IPS-20b (cell line): ENCODE data around the gene NUP54.

ENCODE experiments used
- H3K27ac ChIP-seq: one replicate; pipeline ENCODE4 v1.5.1; 2013; ENCODE audit warnings: low read length
- H3K27me3 ChIP-seq: 2 replicates; pipeline ENCODE4 v1.6.1; 2013; ENCODE audit warnings: mild to moderate bottlenecking, low read length, inconsistent platforms; ENCODE audit not compliant: insufficient read depth
- H3K36me3 ChIP-seq: 2 replicates; pipeline ENCODE4 v1.6.1; 2013; ENCODE audit warnings: low read depth, mild to moderate bottlenecking, inconsistent platforms, low read length, moderate library complexity; ENCODE audit not compliant: insufficient read depth
- H3K4me1 ChIP-seq: 2 replicates; pipeline ENCODE4 v1.6.1; 2013; ENCODE audit warnings: mild to moderate bottlenecking, control low read depth, inconsistent platforms, low read length, moderate library complexity; ENCODE audit not compliant: insufficient read depth
- H3K4me3 ChIP-seq: 2 replicates; pipeline ENCODE4 v1.5.1; 2013; ENCODE audit warnings: mild to moderate bottlenecking, low read length, inconsistent platforms
- H3K9ac ChIP-seq: 2 replicates; pipeline ENCODE4 v1.6.1; 2013; ENCODE audit warnings: low read depth, mild to moderate bottlenecking, inconsistent platforms, low read length, moderate library complexity
- H3K9me3 ChIP-seq: 2 replicates; pipeline ENCODE4 v1.6.1; 2013; ENCODE audit warnings: mild to moderate bottlenecking, low read depth, low read length, inconsistent platforms; ENCODE audit not compliant: insufficient read depth

NUP54 gene

DNA sequence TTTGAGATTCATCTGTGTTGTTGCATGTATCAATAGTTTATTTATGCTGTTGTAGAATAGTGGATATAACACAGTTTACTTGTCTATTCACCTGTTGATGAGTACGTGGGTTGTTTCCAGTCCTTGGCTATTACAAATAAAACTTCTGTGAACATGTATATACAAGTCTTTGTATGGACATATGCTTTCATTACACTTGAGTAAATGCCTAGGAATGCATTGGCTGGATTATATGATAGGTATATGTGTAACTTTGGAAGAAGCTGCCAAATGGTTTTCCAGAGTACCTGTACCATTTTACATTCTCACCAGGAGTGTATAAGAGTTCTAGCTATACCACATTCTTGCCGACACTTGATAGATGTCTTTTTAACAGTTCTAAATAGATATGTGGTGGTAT, 57.1 kb downstream of the NUP54 start:
- Histone ChIP-seq H3K4me3 (no peak overlapping the region), H3K27ac (no peak overlapping the region), H3K9me3 (no peaks in the 10 kb centered on the region), H3K4me1 (peaks cover 3% of the 10 kb centered on the region; the same call in 1 of the 2 replicates), H3K36me3 (no peaks in the 10 kb centered on the region), H3K9ac (no peak overlapping the region), H3K27me3 (no peaks in the 10 kb centered on the region)

DNA sequence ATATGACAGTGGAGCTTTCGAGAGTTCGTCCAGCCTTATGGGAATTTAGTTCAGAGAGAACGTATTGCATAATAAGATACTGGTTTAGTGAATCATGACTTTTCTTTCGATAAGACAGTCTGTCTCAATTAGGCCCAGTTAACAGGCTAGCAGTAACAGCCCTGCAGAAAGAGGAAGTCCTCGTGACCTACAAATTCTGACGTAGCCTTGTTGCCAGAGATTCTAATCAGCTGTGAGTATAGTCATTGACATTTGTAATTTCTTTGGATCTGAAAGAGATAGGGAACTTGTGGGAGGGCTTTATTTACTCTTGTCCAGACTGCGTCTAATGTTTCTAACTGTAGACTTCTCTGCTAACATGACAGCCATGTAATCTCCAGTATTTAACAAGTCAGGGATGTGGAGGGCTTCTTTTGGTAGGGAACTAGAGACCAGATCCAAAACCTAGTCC, 57.9 kb downstream of the NUP54 start:
- H3K27ac ChIP-seq: no peak overlapping the region
- H3K4me3 ChIP-seq: no peak overlapping the region
- no peaks in the 10 kb centered on the region for H3K36me3 ChIP-seq
- H3K9ac ChIP-seq: no peak overlapping the region
- H3K4me1 ChIP-seq: peaks cover 3% of the 10 kb centered on the region; the same call in 1 of the 2 replicates
- H3K27me3 ChIP-seq: no peaks in the 10 kb centered on the region
- H3K9me3 ChIP-seq: no peaks in the 10 kb centered on the region

DNA sequence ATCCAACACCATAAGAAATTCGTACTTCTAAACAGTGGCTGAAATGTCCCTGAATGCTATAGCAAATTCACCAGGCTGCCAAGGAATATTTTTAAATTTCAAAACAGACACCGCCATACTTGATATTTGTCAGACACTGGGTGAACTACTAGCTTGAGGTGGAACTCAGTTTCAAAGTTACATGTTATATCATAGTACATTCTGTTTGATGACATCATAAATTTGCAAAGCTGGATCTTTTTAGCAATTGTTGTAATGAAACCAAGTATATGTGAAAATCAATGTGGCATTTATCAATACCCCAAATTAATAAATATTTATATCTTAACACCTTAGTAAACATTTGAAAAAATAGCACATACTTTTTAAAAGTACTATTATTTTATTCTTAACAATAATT, 59.5 kb downstream of the NUP54 start:
- Histone ChIP-seq H3K4me3 (no peak overlapping the region), H3K27ac (no peak overlapping the region), H3K9me3 (no peaks in the 10 kb centered on the region), H3K4me1 (peaks cover 3% of the 10 kb centered on the region; the same call in 1 of the 2 replicates), H3K36me3 (no peaks in the 10 kb centered on the region), H3K9ac (no peak overlapping the region), H3K27me3 (no peaks in the 10 kb centered on the region)

DNA sequence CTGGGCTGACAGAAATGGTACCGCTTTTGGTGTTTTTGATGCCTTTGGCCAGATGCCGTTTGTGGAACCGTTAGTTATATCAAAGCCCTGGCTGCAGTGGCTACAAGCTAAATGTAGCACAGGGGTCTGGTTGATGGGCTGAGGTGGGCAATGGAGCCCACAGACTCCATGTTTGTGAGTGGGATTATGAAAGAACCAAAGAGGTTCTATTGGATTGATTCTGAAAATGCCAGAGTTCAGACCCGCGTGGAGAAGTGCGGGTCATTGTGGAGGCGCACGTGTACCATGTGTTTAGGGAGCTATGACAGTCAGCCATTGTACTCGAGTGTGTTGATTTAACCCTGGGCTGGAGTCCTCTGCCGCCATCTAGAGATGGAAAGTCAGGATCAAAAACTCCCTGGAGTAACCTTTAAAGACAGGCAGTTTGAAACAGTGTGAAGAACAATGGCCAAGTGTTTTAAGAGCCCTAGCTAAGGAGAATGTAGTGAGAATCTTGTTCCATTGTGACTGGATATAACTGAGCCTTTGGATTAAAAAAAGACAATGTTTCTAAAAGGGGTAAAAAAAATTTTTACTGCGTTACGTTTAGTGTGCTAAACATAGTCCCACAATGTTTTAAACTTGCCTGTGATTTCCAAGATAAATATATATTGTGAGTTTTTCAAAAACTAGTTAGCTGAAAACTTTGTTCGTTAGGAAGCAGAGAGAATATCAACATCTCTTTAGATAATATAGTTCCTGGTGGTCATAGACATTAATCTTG, 61.0 kb downstream of the NUP54 start:
- Histone ChIP-seq H3K4me1 (0 out of 2 replicates have a peak, but pooled peaks cover 3% of the 10 kb centered on the region), H3K9ac (no peak overlapping the region), H3K36me3 (no peaks in the 10 kb centered on the region), H3K27me3 (no peaks in the 10 kb centered on the region), H3K27ac (no peak overlapping the region), H3K9me3 (no peaks in the 10 kb centered on the region), H3K4me3 (peak overlapping the region; percentile 44)

DNA sequence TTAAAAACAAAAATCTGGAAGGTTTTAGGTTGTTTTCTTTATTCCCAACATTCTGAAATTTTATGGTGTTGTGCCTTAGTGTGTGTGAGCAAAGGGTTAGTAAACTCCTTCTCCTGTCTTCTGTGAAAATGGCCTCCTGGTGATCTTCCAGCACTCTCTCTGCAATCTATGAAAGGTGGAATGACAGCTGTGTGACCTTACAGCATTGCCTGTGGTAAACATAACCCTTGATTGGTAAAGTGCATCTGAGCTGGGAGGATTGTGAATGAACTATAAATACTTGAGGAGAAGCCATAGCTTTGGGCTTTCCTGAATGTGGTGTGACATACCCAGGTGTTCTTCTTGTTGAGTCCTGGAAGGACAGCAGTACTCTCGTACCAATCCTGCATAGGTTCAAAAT, 63.7 kb downstream of the NUP54 start:
- Histone ChIP-seq H3K9me3 (no peaks in the 10 kb centered on the region), H3K27me3 (no peaks in the 10 kb centered on the region), H3K4me3 (no peak overlapping the region), H3K4me1 (0 out of 2 replicates have a peak, but pooled peaks cover 3% of the 10 kb centered on the region), H3K27ac (no peak overlapping the region), H3K36me3 (no peaks in the 10 kb centered on the region), H3K9ac (no peak overlapping the region)

DNA sequence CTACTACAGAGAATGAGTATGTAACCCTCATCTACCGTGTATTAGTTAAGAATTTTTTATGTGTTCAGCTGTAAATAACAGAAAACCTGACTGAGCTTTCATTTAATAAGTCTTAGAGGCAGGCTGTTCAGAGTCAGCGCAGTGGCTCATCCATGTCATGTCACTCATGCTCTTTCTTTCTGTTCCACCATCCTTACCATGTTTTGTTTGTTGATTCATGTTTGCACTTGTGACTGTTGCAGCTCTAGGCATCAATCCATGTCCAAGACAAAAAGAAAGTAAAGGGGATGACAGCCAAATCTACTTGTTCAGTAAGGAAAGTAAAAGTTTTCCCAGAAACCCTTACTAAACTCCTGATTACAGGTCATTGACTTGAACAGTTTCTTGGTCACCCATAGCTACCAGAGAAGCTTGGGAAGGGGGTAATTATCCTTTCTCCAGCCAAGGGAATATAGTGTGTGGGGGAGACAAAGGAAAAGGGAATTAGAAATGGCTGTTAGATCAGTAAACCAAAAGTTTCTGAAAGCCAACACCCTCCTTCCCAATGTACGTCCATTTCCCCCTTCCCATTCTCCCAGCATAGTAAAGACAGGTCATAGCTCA, 64.7 kb downstream of the NUP54 start:
- no peak overlapping the region for H3K27ac ChIP-seq
- no peaks in the 10 kb centered on the region for H3K36me3 ChIP-seq
- H3K4me1 ChIP-seq: 0 out of 2 replicates have a peak, but pooled peaks cover 3% of the 10 kb centered on the region
- no peaks in the 10 kb centered on the region for H3K9me3 ChIP-seq
- no peak overlapping the region for H3K9ac ChIP-seq
- H3K4me3 ChIP-seq: no peak overlapping the region
- no peaks in the 10 kb centered on the region for H3K27me3 ChIP-seq

DNA sequence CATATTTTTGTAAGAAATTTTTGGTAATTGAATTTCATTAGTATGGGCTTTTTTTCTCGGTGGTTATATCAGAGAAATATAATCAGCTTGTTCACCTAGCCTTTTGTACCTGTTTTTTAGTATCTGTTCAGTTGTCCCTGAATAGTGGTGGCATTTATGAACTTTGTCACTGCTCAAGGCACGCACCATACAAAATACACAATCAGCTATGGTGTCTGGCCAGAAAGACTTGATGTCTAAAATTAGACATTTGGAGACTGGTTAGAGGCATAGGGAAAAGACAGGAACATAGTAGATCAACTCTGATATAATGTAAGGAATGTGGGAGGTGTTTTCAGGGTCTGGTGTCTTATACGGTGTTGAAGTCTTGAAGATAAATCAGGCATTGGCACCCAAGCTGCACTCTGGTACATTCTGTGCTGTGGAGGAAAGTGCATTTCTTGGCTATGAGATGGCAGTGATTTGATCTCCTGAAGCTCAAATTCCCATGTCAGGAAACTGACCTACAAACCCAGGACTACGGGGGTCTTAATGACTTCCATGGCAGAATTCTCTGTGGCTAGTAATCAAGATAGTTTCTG, 70.1 kb downstream of the NUP54 start:
- Histone ChIP-seq H3K27me3 (no peaks in the 10 kb centered on the region), H3K9ac (no peak overlapping the region), H3K36me3 (no peaks in the 10 kb centered on the region), H3K4me3 (no peak overlapping the region), H3K27ac (no peak overlapping the region), H3K9me3 (no peaks in the 10 kb centered on the region), H3K4me1 (peaks cover 12% of the 10 kb centered on the region; the same call in 1 of the 2 replicates)

DNA sequence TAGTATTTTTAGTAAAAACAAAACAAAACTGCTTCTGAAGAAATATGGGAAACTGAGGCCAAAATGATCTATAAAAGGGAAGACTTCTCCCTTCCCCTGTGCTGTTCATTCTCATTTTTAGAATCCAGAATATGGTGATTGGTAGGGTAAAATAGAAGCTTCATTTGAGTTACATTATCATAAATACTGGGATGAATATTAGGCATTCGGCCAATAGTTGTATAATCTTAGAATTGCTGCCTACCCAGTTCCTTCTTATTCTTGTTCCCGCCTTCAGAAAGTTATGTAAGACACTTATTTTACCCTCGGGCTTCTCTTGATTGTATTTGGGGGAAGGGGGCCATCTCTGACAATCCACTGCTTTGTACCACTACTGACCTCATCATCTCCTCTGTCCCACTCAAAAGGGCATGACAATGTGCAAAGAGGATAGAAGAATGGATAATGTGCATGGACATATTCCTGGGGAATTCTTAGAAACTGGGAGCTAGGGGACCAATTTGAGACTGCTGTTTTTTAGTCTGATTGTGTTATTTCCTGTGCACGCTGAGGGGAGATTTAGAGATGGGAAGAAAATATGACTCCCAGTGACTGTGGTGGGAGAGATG, 73.1 kb downstream of the NUP54 start:
- Histone ChIP-seq H3K9me3 (no peaks in the 10 kb centered on the region), H3K4me1 (peaks cover 26% of the 10 kb centered on the region), H3K27ac (no peak overlapping the region), H3K4me3 (no peak overlapping the region), H3K9ac (no peak overlapping the region), H3K27me3 (no peaks in the 10 kb centered on the region), H3K36me3 (no peaks in the 10 kb centered on the region)

DNA sequence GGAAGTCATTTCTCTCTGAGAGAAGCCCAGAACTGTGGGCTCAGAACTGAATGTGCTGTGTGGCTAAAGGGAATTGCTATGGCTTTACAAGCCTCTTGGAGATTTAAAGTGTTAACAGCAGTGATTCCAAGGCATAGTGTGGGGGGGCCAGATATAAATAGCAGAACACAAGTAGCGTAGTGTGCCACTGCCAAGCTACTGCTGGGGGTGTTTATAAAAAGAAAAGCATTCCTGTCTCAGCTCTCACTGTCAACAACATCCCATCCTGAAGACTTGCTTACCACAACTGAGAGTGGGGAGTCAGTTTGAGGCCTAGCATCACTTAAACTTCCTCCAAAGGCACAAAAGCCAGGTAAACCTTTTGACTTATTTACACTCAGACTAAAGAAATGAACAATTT, 73.7 kb downstream of the NUP54 start, which contains the start of gene ART3:
Gene ART3, plus strand, starts transcription at position 242 of the 400 bp plus-strand sequence. CDS start 1,181 bp downstream, outside the sequence.
- Histone ChIP-seq H3K4me1 (peaks cover 26% of the 10 kb centered on the region), H3K9ac (no peak within 1 kb of the TSS), H3K27ac (no peak within 1 kb of the TSS), H3K27me3 (no peaks in the 10 kb centered on the region), H3K36me3 (no peaks in the 10 kb centered on the region), H3K9me3 (no peaks in the 10 kb centered on the region), H3K4me3 (no peak within 1 kb of the TSS)

DNA sequence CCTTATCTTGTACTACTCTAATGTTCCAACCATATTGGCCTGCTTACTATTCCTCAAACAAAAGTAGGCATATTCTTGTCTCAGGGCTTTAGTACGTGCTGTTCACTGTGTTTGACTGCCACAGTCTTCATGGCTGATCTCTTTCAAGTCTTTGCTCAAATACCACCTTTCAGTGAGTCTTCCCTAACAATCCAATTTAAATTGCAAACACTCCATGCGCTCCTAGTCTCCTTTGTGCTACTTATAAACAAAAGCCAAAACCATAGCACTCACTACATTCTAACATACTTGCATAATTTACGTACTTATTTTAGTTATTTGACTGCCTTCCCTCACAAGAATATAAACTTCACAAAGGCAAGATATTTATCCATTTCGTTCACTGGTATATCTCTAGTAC, 75.4 kb downstream of the NUP54 start:
- Histone ChIP-seq H3K4me1 (peaks cover 26% of the 10 kb centered on the region), H3K4me3 (peak overlapping the region; percentile 4; the same call in 1 of the 2 replicates), H3K9ac (peak overlapping the region; percentile 42), H3K36me3 (no peaks in the 10 kb centered on the region), H3K27me3 (no peaks in the 10 kb centered on the region), H3K27ac (peak overlapping the region; percentile 6), H3K9me3 (no peaks in the 10 kb centered on the region)

DNA sequence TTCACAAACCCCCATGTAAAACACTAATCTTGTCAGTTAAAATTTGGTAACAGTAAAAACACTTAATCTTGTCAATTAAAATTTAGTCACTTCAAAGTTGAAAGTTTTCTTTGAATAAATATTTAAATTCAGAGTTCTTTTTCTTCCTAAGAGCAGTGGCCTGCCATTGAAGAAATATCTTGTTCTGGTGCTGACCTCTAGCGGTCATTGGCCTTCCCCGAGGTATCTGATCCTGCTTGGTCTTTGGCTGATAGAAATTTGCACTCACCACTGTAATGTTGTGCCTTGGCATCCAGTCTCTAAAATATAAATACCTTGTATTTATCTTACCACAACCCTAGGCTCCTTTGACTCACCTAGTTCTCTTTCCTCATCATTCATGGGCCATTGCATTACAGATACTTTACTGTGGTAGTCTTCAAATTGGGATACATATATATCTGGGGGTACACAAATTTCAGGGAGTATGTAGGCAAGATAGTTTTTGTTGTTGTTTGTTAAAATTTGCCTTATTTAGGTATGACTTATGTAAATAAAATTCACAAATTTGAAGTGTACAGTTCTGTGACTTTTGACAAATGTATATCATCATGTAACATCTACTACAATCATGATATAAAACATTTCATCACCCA, 80.4 kb downstream of the NUP54 start:
- Histone ChIP-seq H3K27ac (no peak overlapping the region), H3K4me3 (no peak overlapping the region), H3K27me3 (no peaks in the 10 kb centered on the region), H3K4me1 (peaks cover 11% of the 10 kb centered on the region), H3K9ac (no peak overlapping the region), H3K9me3 (no peaks in the 10 kb centered on the region), H3K36me3 (no peaks in the 10 kb centered on the region)
